K562 (cell line): ENCODE measurements around the gene TNN. TPM values are rescaled to one million over a fixed set of nuclear protein-coding genes. Genes with fewer than 3 reads are reported as not detected.

Experiments used
- ATAC-seq: fragments of 200-7000 bp; cut with Tn5 transposase; 3 replicates; pipeline ENCODE4 v1.9.1; 2020; ENCODE audit warnings: moderate library complexity
- BruUV-seq: library from RNA; stranded (reverse); fragments of 400-500 nt; replicated peaks from 2 replicates; lab custom pipeline; 2021; lab: Mats Ljungman, UMichigan
- CTCF ChIA-PET: fragments of 300-600 bp; formaldehyde crosslinking; extraction: SDS; loops from one replicate; lab custom pipeline; 2021; ENCODE audit warnings: low intra/inter-chr PET ratio; lab: Yijun Ruan, JAX
- POLR2A ChIA-PET: fragments of 300-600, 350-650 bp; sonication (Branson Sonifier 250); formaldehyde crosslinking; extraction: SDS; loops from one replicate; lab custom pipeline; 2021; ENCODE audit warnings: antibody characterized with exemption, inconsistent platforms; lab: Yijun Ruan, JAX
- DNase-seq, 4 experiments: peaks; one replicate each; pipeline versions ENCODE4 v3.0.0 to v3.0.0-alpha.2; 2011 to 2018; ENCODE audit warnings: low spot score in 3 of 4, mixed read lengths in 3 of 4; ENCODE audit errors: extremely low read depth in 1 of 4
- FAIRE-seq: peaks from 2 replicates; lab custom pipeline; 2011; peaks lifted over from hg19 to GRCh38; lab: Jason Lieb, UNC
- H2AFZ ChIP-seq: 2 replicates; pipeline ENCODE4 v1.6.0; 2011; ENCODE audit warnings: low read depth, low read length, control low read depth, inconsistent platforms
- H3K27ac ChIP-seq: fragments of 200-600 bp; 3 replicates; pipeline ENCODE4 v1.8.0; 2011; ENCODE audit warnings: low read depth, mild to moderate bottlenecking, control low read depth, inconsistent platforms, low read length, moderate library complexity, mixed read lengths; ENCODE audit errors: extremely low read depth
- H3K27me3 ChIP-seq, 2 experiments: fragments of 300-600 bp in 1 of 2; 2 replicates in 1 of 2; 3 replicates in 1 of 2; pipeline versions ENCODE4 v1.6.0 to v1.8.0; 2011; ENCODE audit warnings: inconsistent platforms in 2 of 2, low read length in 2 of 2, mild to moderate bottlenecking in 1 of 2, mixed read lengths in 1 of 2, moderate library complexity in 1 of 2; ENCODE audit not compliant: control insufficient read depth in 2 of 2, insufficient read depth in 2 of 2
- H3K36me3 ChIP-seq: fragments of 300-600 bp; 3 replicates; pipeline ENCODE4 v1.8.0; 2011; ENCODE audit warnings: mild to moderate bottlenecking, low read length, inconsistent platforms; ENCODE audit not compliant: control insufficient read depth, insufficient read depth
- H3K4me1 ChIP-seq, 2 experiments: fragments of 200-600 bp in 1 of 2; replicated peaks in 1 of 2; 2 replicates in 1 of 2; 3 replicates in 1 of 2; pipeline versions ENCODE4 v1.5.1 to v1.8.0; 2011; ENCODE audit warnings: inconsistent platforms in 2 of 2, low read length in 2 of 2, mild to moderate bottlenecking in 1 of 2, mixed read lengths in 1 of 2, moderate library complexity in 1 of 2; ENCODE audit not compliant: control insufficient read depth in 2 of 2, insufficient read depth in 2 of 2
- H3K4me2 ChIP-seq: 2 replicates; pipeline ENCODE4 v1.6.1; 2011; ENCODE audit warnings: low read length, control low read depth, inconsistent platforms, mixed read lengths; ENCODE audit not compliant: insufficient read depth
- H3K4me3 ChIP-seq: fragments of 200-600 bp; sonication (generic), shearing (Covaris generic); 2 replicates; pipeline ENCODE4 v1.5.1; 2016; ENCODE audit warnings: control low read depth, inconsistent platforms
- H3K79me2 ChIP-seq: fragments of 200-600 bp; 3 replicates; pipeline ENCODE4 v1.8.0; 2011; ENCODE audit warnings: low read length, inconsistent platforms; ENCODE audit not compliant: control insufficient read depth, insufficient read depth
- H3K9ac ChIP-seq, 2 experiments: 2 replicates each; pipeline versions ENCODE4 v1.6.0 to v1.6.1; 2011; ENCODE audit warnings: low read depth in 2 of 2, low read length in 2 of 2, control low read depth in 1 of 2, inconsistent platforms in 1 of 2, mild to moderate bottlenecking in 1 of 2, mixed read lengths in 1 of 2; ENCODE audit not compliant: insufficient read depth in 1 of 2
- H3K9me1 ChIP-seq: one replicate; pipeline ENCODE4 v1.6.0; 2011; ENCODE audit warnings: inconsistent platforms, mild to moderate bottlenecking, low read length, moderate library complexity; ENCODE audit not compliant: control insufficient read depth, insufficient read depth
- H3K9me3 ChIP-seq: replicated peaks from 2 replicates; pipeline ENCODE4 v1.5.1; 2011; ENCODE audit warnings: low read depth, low read length, inconsistent platforms; ENCODE audit not compliant: control insufficient read depth, insufficient read depth
- H4K20me1 ChIP-seq: replicated peaks from 2 replicates; pipeline ENCODE4 v1.6.1; 2011; ENCODE audit warnings: low read length, inconsistent platforms, mixed read lengths; ENCODE audit not compliant: control insufficient read depth, insufficient read depth
- CC2D1A ChIP-seq: fragments of 450-650 bp; IDR thresholded peaks from 2 replicates; pipeline ENCODE4 v1.6.1; 2017; ENCODE audit warnings: mild to moderate bottlenecking
- ETV1 ChIP-seq: fragments of 450-650 bp; conservative IDR thresholded peaks from 2 replicates; pipeline ENCODE4 v1.6.1; 2016; ENCODE audit warnings: missing genetic modification characterization, control low read depth, low read depth, missing compliant biosample characterization
- SIN3B ChIP-seq: fragments of 450-650 bp; IDR thresholded peaks from 2 replicates; pipeline ENCODE4 v1.6.1; 2017; ENCODE audit warnings: low read depth, mild to moderate bottlenecking, moderate library complexity
- TRIM28 ChIP-seq: fragments of 450-650 bp; IDR thresholded peaks from 2 replicates; pipeline ENCODE4 v1.6.1; 2017
- U2AF2 ChIP-seq: fragments of 200-400 bp; formaldehyde crosslinking; optimal IDR thresholded peaks from 2 replicates; pipeline ENCODE3; 2017; ENCODE audit warnings: low read depth, mild to moderate bottlenecking, low read length
- WGBS: fragments of 100-300 bp; shearing (Covaris generic); methylation state at CpG from one replicate; pipeline ENCODE4 v1.1.6; 2016; ENCODE audit warnings: low coverage, mixed read lengths; ENCODE audit not compliant: insufficient coverage; ENCODE audit errors: missing lambda C conversion rate; 5-methylcytosine and 5-hydroxymethylcytosine counted together
- in situ Hi-C: fragments of 300-500 bp; cut with MboI; formaldehyde crosslinking; loops from 4 replicates; pipeline ENCODE4 v1.15.0; 2018; ENCODE audit warnings: inconsistent platforms, mixed read lengths
- intact Hi-C: fragments of 100-400 bp; cut with micrococcal nuclease; formaldehyde crosslinking; loops from 2 replicates; pipeline ENCODE4 v1.14.2; 2022
- polyA plus RNA-seq, 8 experiments: library from polyadenylated mRNA; depleted of rRNA in 4 of 8; stranded (reverse) in 5 of 8; unstranded in 3 of 8; fragments of >200 nt; fragmentation: Nextera tagmentation in 2 of 8; fragmentation: Illumina TruSeq in 1 of 8; extraction: Ambion mirVana in 2 of 8; extraction: Trizol in 1 of 8; gene quantifications; 2 replicates each; pipeline versions ENCODE4 v1.2.1 to v1.2.3, GENCODE V29; 2011 to 2014; ENCODE audit warnings: inconsistent platforms in 1 of 8, missing spikeins in 1 of 8
- total RNA-seq, 7 experiments: library from RNA; depleted of rRNA in 6 of 7; stranded (reverse); fragments of >200 nt in 6 of 7; fragmentation: Illumina TruSeq in 2 of 7; extraction: Trizol in 2 of 7; gene quantifications; 2 replicates each; pipeline versions ENCODE4 v1.2.1 to v1.2.3, GENCODE V29; 2011 to 2021; ENCODE audit warnings: low replicate concordance in 1 of 7
- TF ChIP-seq, protein P1 (sequence below): fragments of 450-650 bp; formaldehyde crosslinking; IDR thresholded peaks from 2 replicates; pipeline ENCODE4 v1.4.0; 2020; ENCODE audit warnings: mild to moderate bottlenecking, moderate library complexity
- TF ChIP-seq, protein P2 (sequence below): fragments of 250-450 bp; sonication (Bioruptor Pico); IDR thresholded peaks from 2 replicates; pipeline ENCODE4 v1.4.0; 2020; ENCODE audit warnings: mild to moderate bottlenecking, moderate library complexity, borderline replicate concordance

Gene TNN
- total and polyA plus RNA-seq, 9 of the 15 experiments (the other 6 are each of a cell fraction or from before 2014, with no cell fraction given), result 0.01 to 0.09 (median 0.07) TPM; not detected in 4

- no peaks in the 10 kb centered on the region for H3K9me1 ChIP-seq
- no peaks in the 10 kb centered on the region for H3K9me3 ChIP-seq
- no peaks in the 10 kb centered on the region for H3K79me2 ChIP-seq
- H3K4me2 ChIP-seq, result no peak overlapping the region
- no peak overlapping the region for H3K9ac ChIP-seq
- DNase-seq, result no peak
- no peak overlapping the region for H3K4me3 ChIP-seq
- CTCF ChIA-PET, result no interaction called here
- no peak for ATAC-seq
- in situ Hi-C loops, result no loop called here
- no peak for FAIRE-seq
- H2AFZ ChIP-seq, result no peak overlapping the region
- H3K27ac ChIP-seq, result no peak overlapping the region
- H3K4me1 ChIP-seq, result no peaks in the 10 kb centered on the region
- TF ChIP-seq TRIM28 (no peak), U2AF2 (no peak), CC2D1A (no peak), ETV1 (tag) (no peak), SIN3B (no peak)
- TF ChIP-seq, protein P1, sequence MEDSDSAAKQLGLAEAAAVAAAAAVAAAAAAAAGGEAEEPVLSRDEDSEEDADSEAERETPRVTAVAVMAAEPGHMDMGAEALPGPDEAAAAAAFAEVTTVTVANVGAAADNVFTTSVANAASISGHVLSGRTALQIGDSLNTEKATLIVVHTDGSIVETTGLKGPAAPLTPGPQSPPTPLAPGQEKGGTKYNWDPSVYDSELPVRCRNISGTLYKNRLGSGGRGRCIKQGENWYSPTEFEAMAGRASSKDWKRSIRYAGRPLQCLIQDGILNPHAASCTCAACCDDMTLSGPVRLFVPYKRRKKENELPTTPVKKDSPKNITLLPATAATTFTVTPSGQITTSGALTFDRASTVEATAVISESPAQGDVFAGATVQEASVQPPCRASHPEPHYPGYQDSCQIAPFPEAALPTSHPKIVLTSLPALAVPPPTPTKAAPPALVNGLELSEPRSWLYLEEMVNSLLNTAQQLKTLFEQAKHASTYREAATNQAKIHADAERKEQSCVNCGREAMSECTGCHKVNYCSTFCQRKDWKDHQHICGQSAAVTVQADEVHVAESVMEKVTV (CRISPR knock-in tag), result no peak
- TF ChIP-seq, protein P2, sequence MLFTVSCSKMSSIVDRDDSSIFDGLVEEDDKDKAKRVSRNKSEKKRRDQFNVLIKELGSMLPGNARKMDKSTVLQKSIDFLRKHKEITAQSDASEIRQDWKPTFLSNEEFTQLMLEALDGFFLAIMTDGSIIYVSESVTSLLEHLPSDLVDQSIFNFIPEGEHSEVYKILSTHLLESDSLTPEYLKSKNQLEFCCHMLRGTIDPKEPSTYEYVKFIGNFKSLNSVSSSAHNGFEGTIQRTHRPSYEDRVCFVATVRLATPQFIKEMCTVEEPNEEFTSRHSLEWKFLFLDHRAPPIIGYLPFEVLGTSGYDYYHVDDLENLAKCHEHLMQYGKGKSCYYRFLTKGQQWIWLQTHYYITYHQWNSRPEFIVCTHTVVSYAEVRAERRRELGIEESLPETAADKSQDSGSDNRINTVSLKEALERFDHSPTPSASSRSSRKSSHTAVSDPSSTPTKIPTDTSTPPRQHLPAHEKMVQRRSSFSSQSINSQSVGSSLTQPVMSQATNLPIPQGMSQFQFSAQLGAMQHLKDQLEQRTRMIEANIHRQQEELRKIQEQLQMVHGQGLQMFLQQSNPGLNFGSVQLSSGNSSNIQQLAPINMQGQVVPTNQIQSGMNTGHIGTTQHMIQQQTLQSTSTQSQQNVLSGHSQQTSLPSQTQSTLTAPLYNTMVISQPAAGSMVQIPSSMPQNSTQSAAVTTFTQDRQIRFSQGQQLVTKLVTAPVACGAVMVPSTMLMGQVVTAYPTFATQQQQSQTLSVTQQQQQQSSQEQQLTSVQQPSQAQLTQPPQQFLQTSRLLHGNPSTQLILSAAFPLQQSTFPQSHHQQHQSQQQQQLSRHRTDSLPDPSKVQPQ (CRISPR knock-in tag), result no peak
- H3K36me3 ChIP-seq, result no peaks in the 10 kb centered on the region
- peaks cover 17 to 30% of the 10 kb centered on the region in 2 experiments for H3K27me3 ChIP-seq
- intact Hi-C loops, result no loop called here
- 0% methylated on average over 2 of the region's 2 CpGs for WGBS
- POLR2A ChIA-PET, result interaction anchor here (1.3 kb wide), 1 partner anchor 21 kb away, joined by 3 read pairs; no protein-coding TSS in a partner anchor
- no peaks in the 10 kb centered on the region for H4K20me1 ChIP-seq
- BruUV-seq, result no TSS peak
Measured at GRCh38 chr1:175050992-175051391, 16.6 kb upstream of the TNN start.
